GM06990 (cell line): ENCODE measurements around the gene ZAP70.

Source experiments
- DNase-seq: peaks from one replicate; pipeline ENCODE4 v3.0.0-alpha.2; 2011; ENCODE audit not compliant: insufficient read length; ENCODE audit errors: extremely low read depth
- H3K27me3 ChIP-seq: replicated peaks from 2 replicates; pipeline ENCODE4 v1.6.0; 2011; ENCODE audit warnings: low read length; ENCODE audit not compliant: control insufficient read depth, insufficient read depth
- H3K36me3 ChIP-seq: 2 replicates; pipeline ENCODE4 v1.5.1; 2011; ENCODE audit warnings: low read length; ENCODE audit not compliant: control insufficient read depth, insufficient read depth
- H3K4me3 ChIP-seq: replicated peaks from 2 replicates; pipeline ENCODE4 v1.5.1; 2011; ENCODE audit warnings: low read depth, mild to moderate bottlenecking, control low read depth, low read length
- CTCF ChIP-seq: IDR thresholded peaks from 2 replicates; pipeline ENCODE4 v1.5.1; 2011; ENCODE audit warnings: low read length, control low read depth, mild to moderate bottlenecking, inconsistent platforms; ENCODE audit not compliant: insufficient read depth, poor library complexity, severe bottlenecking

ZAP70 gene

GRCh38 chr2:97765933-97766332 is 52.6 kb downstream of the ZAP70 start:
- Histone ChIP-seq H3K36me3 (peaks cover 25% of the 10 kb centered on the region), H3K4me3 (no peak overlapping the region), H3K27me3 (no peaks in the 10 kb centered on the region)
- no peak for DNase-seq
- TF ChIP-seq CTCF, result no peak

- peaks cover 21% of the 10 kb centered on the region for H3K36me3 ChIP-seq
- no peak for DNase-seq
- TF ChIP-seq CTCF, result no peak
- no peak overlapping the region for H3K4me3 ChIP-seq
- no peaks in the 10 kb centered on the region for H3K27me3 ChIP-seq
Observed at GRCh38 chr2:97766567-97766966, 53.2 kb downstream of the ZAP70 start.

GRCh38 chr2:97769308-97769707 is 55.9 kb downstream of the ZAP70 start:
- Histone ChIP-seq H3K4me3 (no peak overlapping the region), H3K27me3 (no peaks in the 10 kb centered on the region), H3K36me3 (peaks cover 15% of the 10 kb centered on the region)
- TF ChIP-seq CTCF, result no peak
- no peak for DNase-seq

- Histone ChIP-seq H3K27me3 (no peaks in the 10 kb centered on the region), H3K4me3 (no peak overlapping the region), H3K36me3 (peaks cover 12% of the 10 kb centered on the region)
- TF ChIP-seq CTCF, result no peak
- DNase-seq, result no peak
Observed at GRCh38 chr2:97769711-97770110, 56.3 kb downstream of the ZAP70 start.

GRCh38 chr2:97770445-97770844 is 57.1 kb downstream of the ZAP70 start:
- Histone ChIP-seq H3K27me3 (no peaks in the 10 kb centered on the region), H3K4me3 (no peak overlapping the region), H3K36me3 (peaks cover 9% of the 10 kb centered on the region)
- TF ChIP-seq CTCF, result no peak
- DNase-seq, result no peak

GRCh38 chr2:97774425-97774824 is 61.0 kb downstream of the ZAP70 start:
- Histone ChIP-seq H3K36me3 (peaks cover 8% of the 10 kb centered on the region), H3K4me3 (no peak overlapping the region), H3K27me3 (no peaks in the 10 kb centered on the region)
- TF ChIP-seq CTCF, result peak; percentile 61
- DNase-seq, result no peak
